Peyer's patch (tissue), 4 donors: ENCODE data around the gene HTATSF1. TPM values are rescaled to one million over a fixed set of nuclear protein-coding genes. Genes with fewer than 3 reads are reported as not detected.

Source experiments
- DNase-seq, 3 donors: peaks; one replicate each; pipeline ENCODE4 v3.0.0-alpha.2; 2017 to 2019
- H3K27ac ChIP-seq, 4 donors: fragments of 200-600 bp; sonication (generic); one replicate each; pipeline ENCODE4 v1.5.1; 2016 to 2019
- H3K27me3 ChIP-seq, 2 donors: fragments of 200-600 bp; sonication (generic); one replicate each; pipeline ENCODE4 v1.5.1; 2019
- H3K36me3 ChIP-seq, 3 donors: fragments of 200-600 bp; sonication (generic); one replicate each; pipeline ENCODE4 v1.5.1; 2016 to 2019
- H3K4me1 ChIP-seq, 4 donors: fragments of 200-600 bp; sonication (generic); one replicate each; pipeline ENCODE4 v1.5.1; 2016 to 2019
- H3K4me3 ChIP-seq, 4 donors: fragments of 200-600 bp; sonication (generic); 1 replicate in 3 of 4; 2 replicates in 1 of 4; pipeline ENCODE4 v1.5.1; 2016 to 2019; ENCODE audit warnings: mild to moderate bottlenecking in 1 of 4
- H3K9me3 ChIP-seq, 4 donors: fragments of 200-600 bp; sonication (generic); one replicate each; pipeline ENCODE4 v1.5.1; 2016 to 2019; ENCODE audit warnings: mild to moderate bottlenecking in 1 of 4
- POLR2A ChIP-seq, 2 donors: fragments of 450-650 bp; IDR thresholded peaks; one replicate each; pipeline ENCODE4 v1.5.1; 2017; ENCODE audit warnings: antibody characterized with exemption in 2 of 2, mild to moderate bottlenecking in 2 of 2, moderate library complexity in 2 of 2
- total RNA-seq, 4 donors: library from RNA; depleted of rRNA; stranded (reverse); fragments of >200 nt; gene quantifications; one replicate each; pipeline ENCODE4 v1.1.0, GENCODE V29; 2016
- TF ChIP-seq, protein P1 (sequence below), 6 experiments: fragments of 450-650 bp in 4 of 6; fragments of 200-600 bp in 2 of 6; sonication (generic) in 1 of 6; IDR thresholded peaks; one replicate each; pipeline ENCODE4 v1.5.1; 2017 to 2019; ENCODE audit warnings: antibody characterized with exemption in 6 of 6, mild to moderate bottlenecking in 3 of 6, moderate library complexity in 1 of 6

The HTATSF1 gene
- total RNA-seq, 4 donors from 2014 or later = 25.9 to 45.4 (median 27.9) TPM

DNA sequence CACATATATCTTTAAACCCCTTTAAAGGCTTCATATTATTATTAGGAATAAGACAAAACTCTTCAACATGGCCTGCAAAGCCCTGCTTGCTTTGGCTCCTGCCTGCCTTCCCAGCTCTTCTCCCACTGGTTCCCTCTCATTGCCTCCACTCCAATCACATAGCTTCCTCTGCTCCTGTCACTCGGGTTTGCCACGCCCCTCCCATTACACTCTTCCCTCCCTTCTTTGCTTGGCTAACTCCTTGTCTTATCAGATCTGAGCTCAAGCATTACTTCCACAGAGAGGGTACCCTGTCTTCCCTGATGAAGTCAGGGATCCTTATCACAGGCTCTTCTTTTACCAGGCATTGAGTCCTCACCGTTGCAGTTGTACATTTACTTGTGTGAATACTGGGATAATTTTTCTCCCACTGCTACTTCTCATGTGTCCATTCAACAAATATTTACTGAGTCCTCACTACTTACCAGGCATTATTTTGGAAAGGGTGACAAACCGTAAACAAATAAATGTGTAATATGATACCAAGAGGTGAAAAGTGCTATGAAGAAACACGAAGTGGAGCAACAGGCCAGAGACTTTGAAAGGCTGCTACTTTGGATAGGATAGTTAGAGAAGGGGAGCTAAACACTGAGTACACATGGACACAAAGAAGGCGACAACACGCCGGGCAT is 31.4 kb downstream of the HTATSF1 start:
- H3K36me3 ChIP-seq = no peaks in the 10 kb centered on the region
- H3K4me3 ChIP-seq = no peak overlapping the region
- no peaks in the 10 kb centered on the region for H3K9me3 ChIP-seq
- DNase-seq = no peak
- H3K27me3 ChIP-seq = no peaks in the 10 kb centered on the region
- TF ChIP-seq, protein P1, sequence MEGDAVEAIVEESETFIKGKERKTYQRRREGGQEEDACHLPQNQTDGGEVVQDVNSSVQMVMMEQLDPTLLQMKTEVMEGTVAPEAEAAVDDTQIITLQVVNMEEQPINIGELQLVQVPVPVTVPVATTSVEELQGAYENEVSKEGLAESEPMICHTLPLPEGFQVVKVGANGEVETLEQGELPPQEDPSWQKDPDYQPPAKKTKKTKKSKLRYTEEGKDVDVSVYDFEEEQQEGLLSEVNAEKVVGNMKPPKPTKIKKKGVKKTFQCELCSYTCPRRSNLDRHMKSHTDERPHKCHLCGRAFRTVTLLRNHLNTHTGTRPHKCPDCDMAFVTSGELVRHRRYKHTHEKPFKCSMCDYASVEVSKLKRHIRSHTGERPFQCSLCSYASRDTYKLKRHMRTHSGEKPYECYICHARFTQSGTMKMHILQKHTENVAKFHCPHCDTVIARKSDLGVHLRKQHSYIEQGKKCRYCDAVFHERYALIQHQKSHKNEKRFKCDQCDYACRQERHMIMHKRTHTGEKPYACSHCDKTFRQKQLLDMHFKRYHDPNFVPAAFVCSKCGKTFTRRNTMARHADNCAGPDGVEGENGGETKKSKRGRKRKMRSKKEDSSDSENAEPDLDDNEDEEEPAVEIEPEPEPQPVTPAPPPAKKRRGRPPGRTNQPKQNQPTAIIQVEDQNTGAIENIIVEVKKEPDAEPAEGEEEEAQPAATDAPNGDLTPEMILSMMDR (IDR thresholded peaks at IDR 0.05) = no peak
- TF ChIP-seq POLR2A (IDR thresholded peaks at IDR 0.05) = no peak
- H3K4me1 ChIP-seq = no peaks in the 10 kb centered on the region
- H3K27ac ChIP-seq = no peak overlapping the region

DNA sequence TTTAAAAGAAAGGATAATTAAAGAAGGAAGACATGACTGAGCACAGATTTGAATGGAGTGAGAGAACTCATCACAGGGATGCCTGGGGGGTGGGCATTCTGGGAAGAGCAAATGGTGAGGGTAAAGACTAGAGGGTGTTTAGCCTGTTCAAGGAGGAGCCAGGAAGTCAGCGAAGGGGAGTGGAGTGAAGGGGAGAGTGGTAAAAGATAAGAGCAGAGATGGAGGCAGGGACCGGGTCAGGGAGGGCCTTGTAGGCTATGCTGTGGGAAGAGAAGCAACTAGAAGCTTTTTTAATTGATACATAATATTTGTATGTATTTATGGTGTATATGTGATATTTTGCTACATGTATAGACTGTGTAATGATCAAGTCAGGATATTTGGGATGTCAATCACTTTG is 32.4 kb downstream of the HTATSF1 start:
- Histone ChIP-seq H3K4me1 (no peaks in the 10 kb centered on the region), H3K27me3 (no peaks in the 10 kb centered on the region), H3K27ac (no peak overlapping the region), H3K4me3 (no peak overlapping the region), H3K36me3 (no peaks in the 10 kb centered on the region), H3K9me3 (no peaks in the 10 kb centered on the region)
- TF ChIP-seq, protein P1 (IDR thresholded peaks at IDR 0.05) = no peak
- TF ChIP-seq POLR2A (IDR thresholded peaks at IDR 0.05) = no peak
- DNase-seq = no peak

DNA sequence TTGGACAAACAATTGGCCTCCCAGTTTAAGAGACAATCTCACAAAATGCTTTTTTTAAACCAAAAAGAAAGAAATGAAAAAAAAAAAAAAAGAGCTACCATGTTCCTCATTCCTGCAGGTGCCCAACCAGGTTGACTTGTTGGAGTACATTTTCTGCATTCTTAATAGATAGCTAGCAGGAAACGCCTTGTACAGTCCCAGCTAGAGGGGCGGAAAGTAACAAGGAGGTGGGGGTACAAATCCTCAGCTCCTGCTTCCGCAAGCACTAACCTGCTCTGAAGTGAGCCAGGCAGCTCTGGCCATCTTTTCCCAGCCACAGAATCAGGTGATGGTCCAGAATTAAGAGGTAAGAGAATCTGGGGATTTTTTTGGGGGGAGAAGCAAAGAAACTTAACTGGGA is 34.6 kb downstream of the HTATSF1 start, which contains the start of gene VGLL1:
Gene VGLL1, plus strand, starts transcription at position 265 of the 400 bp plus-strand sequence. CDS start 3,806 bp downstream, outside the sequence.
- H3K27me3 ChIP-seq = no peaks in the 10 kb centered on the region
- H3K4me3 ChIP-seq = no peak within 1 kb of the TSS
- no peak for TF ChIP-seq POLR2A (IDR thresholded peaks at IDR 0.05)
- TF ChIP-seq, protein P1 (IDR thresholded peaks at IDR 0.05) = no peak
- no peaks in the 10 kb centered on the region for H3K9me3 ChIP-seq
- no peaks in the 10 kb centered on the region for H3K36me3 ChIP-seq
- DNase-seq = no peak
- no peak within 1 kb of the TSS for H3K27ac ChIP-seq
- no peaks in the 10 kb centered on the region for H3K4me1 ChIP-seq

DNA sequence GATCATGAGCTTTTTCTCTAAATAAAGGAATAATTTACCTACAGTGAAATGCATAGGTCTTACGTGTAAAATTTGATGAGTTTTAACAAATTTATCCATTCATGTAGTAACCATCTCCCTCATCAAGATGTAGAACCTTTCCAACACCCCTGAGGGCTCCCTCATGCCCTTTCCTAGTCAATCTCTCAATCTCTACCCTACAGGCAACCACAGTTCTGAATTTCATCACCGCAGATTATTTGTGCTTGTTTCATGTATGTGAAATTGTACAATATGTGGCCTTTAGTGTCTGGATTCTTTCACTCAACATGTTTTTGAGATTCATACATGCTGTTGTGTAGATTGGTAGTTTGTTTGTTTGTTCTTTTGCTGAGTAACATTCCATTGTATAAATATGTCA is 36.7 kb downstream of the HTATSF1 start:
- TF ChIP-seq, protein P1 (IDR thresholded peaks at IDR 0.05) = no peak
- TF ChIP-seq POLR2A (IDR thresholded peaks at IDR 0.05) = no peak
- no peak for DNase-seq
- Histone ChIP-seq H3K4me3 (no peak overlapping the region), H3K9me3 (no peaks in the 10 kb centered on the region), H3K27me3 (no peaks in the 10 kb centered on the region), H3K27ac (no peak overlapping the region), H3K36me3 (no peaks in the 10 kb centered on the region), H3K4me1 (no peaks in the 10 kb centered on the region)

DNA sequence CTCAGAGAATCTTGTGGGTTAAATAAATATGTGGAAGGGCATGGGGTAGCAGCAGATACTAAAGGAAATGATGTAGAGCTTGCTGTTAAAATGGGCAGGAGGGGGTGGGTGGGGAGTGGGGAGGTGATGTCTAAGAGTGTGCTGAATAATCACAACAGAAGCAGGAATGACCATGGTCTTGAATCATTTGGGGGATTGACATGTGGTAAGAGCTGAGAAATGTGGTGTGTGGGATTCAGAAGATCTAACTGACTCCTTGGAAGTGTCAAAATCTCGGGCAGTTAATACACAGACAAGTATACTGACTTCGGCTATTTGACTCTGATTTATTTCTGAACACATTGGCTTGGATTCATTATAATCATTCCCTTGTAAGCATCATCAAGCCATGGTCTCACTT is 41.4 kb downstream of the HTATSF1 start:
- TF ChIP-seq, protein P1 (IDR thresholded peaks at IDR 0.05) = no peak
- TF ChIP-seq POLR2A (IDR thresholded peaks at IDR 0.05) = no peak
- H3K27ac ChIP-seq = no peak overlapping the region

More for the DNA sequence above, 41.4 kb downstream of the HTATSF1 start:
- Histone ChIP-seq H3K4me1 (no peaks in the 10 kb centered on the region), H3K4me3 (no peak overlapping the region), H3K36me3 (no peaks in the 10 kb centered on the region), H3K27me3 (no peaks in the 10 kb centered on the region), H3K9me3 (no peaks in the 10 kb centered on the region)
- no peak for DNase-seq
